HG03103 (cell line): ENCODE data around the gene COL5A1.

Source experiments
- ATAC-seq: cut with Tn5 transposase; IDR thresholded peaks from one replicate; pipeline ENCODE4 v1.9.1; 2021; ENCODE audit warnings: low read depth; ENCODE audit not compliant: unreplicated experiment

The COL5A1 gene

GRCh38 chr9:134641173-134641989 lies at the start of gene COL5A1:
Gene COL5A1, plus strand, starts transcription at chr9:134641803. Its CDS starts 385 bp downstream, at chr9:134642188.
- no peak for ATAC-seq

- ATAC-seq: no peak
Observed at GRCh38 chr9:134592018-134592818, 49.4 kb upstream of the COL5A1 start.

GRCh38 chr9:134592819-134593200 lies 48.8 kb upstream of the COL5A1 start:
- no peak for ATAC-seq

GRCh38 chr9:134593286-134594077 lies 48.1 kb upstream of the COL5A1 start:
- no peak for ATAC-seq

- ATAC-seq: no peak
Observed at GRCh38 chr9:134594078-134594941, 47.3 kb upstream of the COL5A1 start.

GRCh38 chr9:134595014-134595413 lies 46.6 kb upstream of the COL5A1 start:
- no peak for ATAC-seq

- no peak for ATAC-seq
Observed at GRCh38 chr9:134597041-134597913, 44.3 kb upstream of the COL5A1 start.

GRCh38 chr9:134597957-134598883 lies 43.4 kb upstream of the COL5A1 start:
- ATAC-seq: no peak

- ATAC-seq: no peak
Observed at GRCh38 chr9:134598884-134599245, 42.7 kb upstream of the COL5A1 start.

GRCh38 chr9:134600371-134600770 lies 41.2 kb upstream of the COL5A1 start:
- ATAC-seq: no peak

GRCh38 chr9:134600836-134601638 lies 40.6 kb upstream of the COL5A1 start:
- no peak for ATAC-seq

- ATAC-seq: no peak
Observed at GRCh38 chr9:134601764-134602163, 39.8 kb upstream of the COL5A1 start.

GRCh38 chr9:134602547-134603362 lies 38.8 kb upstream of the COL5A1 start:
- no peak for ATAC-seq

GRCh38 chr9:134604834-134605233 lies 36.8 kb upstream of the COL5A1 start:
- ATAC-seq: no peak

GRCh38 chr9:134605351-134605965 lies 36.1 kb upstream of the COL5A1 start:
- no peak for ATAC-seq

GRCh38 chr9:134605966-134606357 lies 35.6 kb upstream of the COL5A1 start:
- ATAC-seq: no peak
